Caco-2 (cell line): ENCODE data around the gene KPNA1. TPM values are rescaled to one million over a fixed set of nuclear protein-coding genes. Genes with fewer than 3 reads are reported as not detected.
A peak's percentile ranks its signal among the peaks of the same experiment; 100 is the strongest.

Experiments
- BruUV-seq: library from RNA; stranded (reverse); fragments of 400-500 nt; replicated peaks from 2 replicates; lab custom pipeline; 2021; lab: Mats Ljungman, UMichigan
- CTCF ChIA-PET: fragments of 300-600 bp; sonication (Branson Sonifier 250); formaldehyde crosslinking; loops from one replicate; lab custom pipeline; 2022; ENCODE audit warnings: antibody characterized with exemption; lab: Charles Lee
- POLR2A ChIA-PET: fragments of 300-600 bp; sonication (Branson Sonifier 250); formaldehyde crosslinking; loops from one replicate; lab custom pipeline; 2022; ENCODE audit warnings: antibody characterized with exemption; lab: Charles Lee
- DNase-seq, 2 experiments: peaks; one replicate each; pipeline versions ENCODE4 v3.0.0 to v3.0.0-alpha.2; 2020 to 2022
- H3K27me3 ChIP-seq: replicated peaks from 2 replicates; pipeline ENCODE4 v1.6.0; 2011; ENCODE audit warnings: low read length; ENCODE audit not compliant: control insufficient read depth, insufficient read depth
- H3K36me3 ChIP-seq: 2 replicates; pipeline ENCODE4 v1.5.1; 2011; ENCODE audit warnings: low read length; ENCODE audit not compliant: control insufficient read depth, insufficient read depth
- H3K4me1 ChIP-seq: fragments of 250-450 bp; sonication (Bioruptor Pico); 2 replicates; pipeline ENCODE4 v1.5.1; 2020; ENCODE audit warnings: mild to moderate bottlenecking
- H3K4me3 ChIP-seq: 2 replicates; pipeline ENCODE4 v1.5.1; 2011; ENCODE audit warnings: low read depth, mild to moderate bottlenecking, control low read depth, low read length
- H3K9me3 ChIP-seq: fragments of 250-450 bp; sonication (Bioruptor Pico); 2 replicates; pipeline ENCODE4 v1.5.1; 2020; ENCODE audit warnings: mild to moderate bottlenecking, moderate library complexity
- H3K27ac Mint-ChIP-seq: one replicate; pipeline ENCODE4 v1.8.0; 2022; ENCODE audit warnings: mixed read lengths; ENCODE audit not compliant: unreplicated experiment
- H3K27me3 Mint-ChIP-seq: one replicate; pipeline ENCODE4 v1.8.0; 2022; ENCODE audit warnings: mixed read lengths; ENCODE audit not compliant: insufficient read depth, unreplicated experiment
- H3K36me3 Mint-ChIP-seq: one replicate; pipeline ENCODE4 v1.8.0; 2022; ENCODE audit warnings: mild to moderate bottlenecking, mixed read lengths; ENCODE audit not compliant: insufficient read depth, unreplicated experiment
- H3K4me1 Mint-ChIP-seq: one replicate; pipeline ENCODE4 v1.8.0; 2022; ENCODE audit warnings: low read depth, mixed read lengths; ENCODE audit not compliant: unreplicated experiment
- H3K4me3 Mint-ChIP-seq: one replicate; pipeline ENCODE4 v1.8.0; 2022; ENCODE audit warnings: mild to moderate bottlenecking, moderate library complexity, mixed read lengths; ENCODE audit not compliant: unreplicated experiment
- H3K9me3 Mint-ChIP-seq: one replicate; pipeline ENCODE4 v1.8.0; 2022; ENCODE audit warnings: mixed read lengths; ENCODE audit not compliant: unreplicated experiment
- intact Hi-C: fragments of 100-400 bp; cut with micrococcal nuclease; formaldehyde crosslinking; loops from one replicate; pipeline ENCODE4 v1.10.0; 2022; ENCODE audit not compliant: unreplicated experiment
- total RNA-seq: library from RNA; stranded (reverse); gene quantifications from 2 replicates; pipeline ENCODE4 v1.2.3, GENCODE V29; 2022
- TF ChIP-seq, protein P1 (sequence below), 2 experiments: fragments of 200-600 bp in 1 of 2; IDR thresholded peaks; 1 replicate in 1 of 2; 2 replicates in 1 of 2; pipeline versions ENCODE4 v1.5.1 to v1.8.0; 2011 to 2022; ENCODE audit warnings: antibody characterized with exemption in 1 of 2, control low read depth in 1 of 2, inconsistent platforms in 1 of 2, low read depth in 1 of 2, low read length in 1 of 2, mild to moderate bottlenecking in 1 of 2, moderate library complexity in 1 of 2; ENCODE audit not compliant: insufficient read depth in 1 of 2, severe bottlenecking in 1 of 2, unreplicated experiment in 1 of 2

KPNA1 gene
- total RNA-seq, 1 experiment from 2014 or later = 82.0 TPM

GRCh38 chr3:122476532-122476931 lies 38.2 kb downstream of the KPNA1 start:
- no peaks in the 10 kb centered on the region for H3K27me3 Mint-ChIP-seq
- H3K4me3 Mint-ChIP-seq = no peak overlapping the region
- H3K9me3 Mint-ChIP-seq = no peaks in the 10 kb centered on the region
- no peaks in the 10 kb centered on the region for H3K36me3 ChIP-seq
- H3K4me1 ChIP-seq = no peaks in the 10 kb centered on the region
- H3K36me3 Mint-ChIP-seq = peaks cover 7% of the 10 kb centered on the region
- no peak overlapping the region for H3K27ac Mint-ChIP-seq
- H3K9me3 ChIP-seq = no peaks in the 10 kb centered on the region
- DNase-seq = no peak
- POLR2A ChIA-PET = no interaction called here
- no TSS peak for BruUV-seq
- H3K4me3 ChIP-seq = no peak overlapping the region
- H3K4me1 Mint-ChIP-seq = no peaks in the 10 kb centered on the region
- no peaks in the 10 kb centered on the region for H3K27me3 ChIP-seq
- CTCF ChIA-PET = no interaction called here
- TF ChIP-seq, protein P1, sequence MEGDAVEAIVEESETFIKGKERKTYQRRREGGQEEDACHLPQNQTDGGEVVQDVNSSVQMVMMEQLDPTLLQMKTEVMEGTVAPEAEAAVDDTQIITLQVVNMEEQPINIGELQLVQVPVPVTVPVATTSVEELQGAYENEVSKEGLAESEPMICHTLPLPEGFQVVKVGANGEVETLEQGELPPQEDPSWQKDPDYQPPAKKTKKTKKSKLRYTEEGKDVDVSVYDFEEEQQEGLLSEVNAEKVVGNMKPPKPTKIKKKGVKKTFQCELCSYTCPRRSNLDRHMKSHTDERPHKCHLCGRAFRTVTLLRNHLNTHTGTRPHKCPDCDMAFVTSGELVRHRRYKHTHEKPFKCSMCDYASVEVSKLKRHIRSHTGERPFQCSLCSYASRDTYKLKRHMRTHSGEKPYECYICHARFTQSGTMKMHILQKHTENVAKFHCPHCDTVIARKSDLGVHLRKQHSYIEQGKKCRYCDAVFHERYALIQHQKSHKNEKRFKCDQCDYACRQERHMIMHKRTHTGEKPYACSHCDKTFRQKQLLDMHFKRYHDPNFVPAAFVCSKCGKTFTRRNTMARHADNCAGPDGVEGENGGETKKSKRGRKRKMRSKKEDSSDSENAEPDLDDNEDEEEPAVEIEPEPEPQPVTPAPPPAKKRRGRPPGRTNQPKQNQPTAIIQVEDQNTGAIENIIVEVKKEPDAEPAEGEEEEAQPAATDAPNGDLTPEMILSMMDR (IDR thresholded peaks at IDR 0.05; ENCODE audit: insufficient read depth in 1 of 2, low read depth in 1 of 2, low read length in 1 of 2, severe bottlenecking in 1 of 2, unreplicated experiment in 1 of 2) = no peak
- intact Hi-C loops = no loop called here

GRCh38 chr3:122475316-122475715 lies 39.4 kb downstream of the KPNA1 start:
- Mint-ChIP-seq H3K27me3 (no peaks in the 10 kb centered on the region), H3K4me1 (peaks cover 10% of the 10 kb centered on the region), H3K4me3 (no peak overlapping the region), H3K9me3 (no peaks in the 10 kb centered on the region), H3K36me3 (peaks cover 7% of the 10 kb centered on the region), H3K27ac (no peak overlapping the region)
- BruUV-seq = no TSS peak
- DNase-seq = no peak
- TF ChIP-seq, protein P1 (IDR thresholded peaks at IDR 0.05; ENCODE audit: insufficient read depth in 1 of 2, low read depth in 1 of 2, low read length in 1 of 2, severe bottlenecking in 1 of 2, unreplicated experiment in 1 of 2) = no peak
- Histone ChIP-seq H3K27me3 (no peaks in the 10 kb centered on the region), H3K9me3 (no peaks in the 10 kb centered on the region), H3K4me1 (peaks cover 4% of the 10 kb centered on the region; the same call in 1 of the 2 replicates), H3K4me3 (no peak overlapping the region), H3K36me3 (no peaks in the 10 kb centered on the region)
- intact Hi-C loops = no loop called here
- ChIA-PET POLR2A (no interaction called here), CTCF (no interaction called here)

GRCh38 chr3:122469659-122470058 lies 45.1 kb downstream of the KPNA1 start:
- peaks cover 11% of the 10 kb centered on the region for H3K36me3 Mint-ChIP-seq
- no TSS peak for BruUV-seq
- H3K4me3 Mint-ChIP-seq = peak overlapping the region; percentile 20
- H3K27ac Mint-ChIP-seq = peak overlapping the region; percentile 1
- no peak for DNase-seq
- Histone ChIP-seq H3K9me3 (no peaks in the 10 kb centered on the region), H3K4me1 (peaks cover 34% of the 10 kb centered on the region), H3K4me3 (no peak overlapping the region), H3K27me3 (no peaks in the 10 kb centered on the region), H3K36me3 (peaks cover 1% of the 10 kb centered on the region; the same call in 1 of the 2 replicates)
- POLR2A ChIA-PET = no interaction called here
- peaks cover 34% of the 10 kb centered on the region for H3K4me1 Mint-ChIP-seq
- H3K9me3 Mint-ChIP-seq = no peaks in the 10 kb centered on the region
- CTCF ChIA-PET = interaction anchor here (0.5 to 0.7 kb wide), 2 partner anchors 36 to 209 kb away, joined by 3 to 4 read pairs; no protein-coding TSS in a partner anchor
- TF ChIP-seq, protein P1 (IDR thresholded peaks at IDR 0.05; ENCODE audit: insufficient read depth in 1 of 2, low read depth in 1 of 2, low read length in 1 of 2, severe bottlenecking in 1 of 2, unreplicated experiment in 1 of 2) = no peak
- intact Hi-C loops = loop anchor here (1.0 to 5.0 kb wide), 2 partner anchors 26 to 43 kb away; partner anchors contain the start of gene KPNA1
- H3K27me3 Mint-ChIP-seq = no peaks in the 10 kb centered on the region
